Measurements from ENCODE around the gene PLCD1. TPM values are rescaled to one million over a fixed set of nuclear protein-coding genes. Genes with fewer than 3 reads are reported as not detected.
"Not testable (repeated sequence)": the region's sequence is repeated elsewhere in the genome, so short reads cannot be mapped to it uniquely, and the experiment has no call there.

Gene PLCD1
- total RNA-seq = 30.1 TPM
- long read RNA-seq, transcript PLCD1-204 (15 exons, 2,963 nt) = minor isoform, 9 of 45 reads
- long read RNA-seq, transcript PLCD1-201 (15 exons, 2,769 nt) = major isoform, 14 of 45 reads
- long read RNA-seq, partial matches to known transcripts = 16 of 45 reads
- long read RNA-seq, other reads (novel, unspliced or antisense) = 6 of 45 reads

GRCh38 chr3:38029400-38030125 is at the start of gene PLCD1:
Gene PLCD1 (minus strand): TSS chr3:38029642. CDS start chr3:38029539, 103 bp downstream.
- Histone ChIP-seq H3K9me3 (no peaks in the 10 kb centered on the region), H3K27ac (peak within 1 kb of the TSS; percentile 88), H3K36me3 (no peaks in the 10 kb centered on the region), H3K4me1 (peaks cover 44% of the 10 kb centered on the region), H3K4me3 (peak within 1 kb of the TSS; percentile 81), H3K27me3 (ENCODE audit: low read depth) (no peaks in the 10 kb centered on the region)
- TF ChIP-seq CTCF (IDR thresholded peaks at IDR 0.05) = no peak
- intact Hi-C loops (cut with DNase I) = no loop called here
- DNase-seq = peak; percentile 85
- peak; percentile 64 to 73 for ATAC-seq

- H3K36me3 ChIP-seq; H3K27ac ChIP-seq; intact Hi-C loops (cut with DNase I); H3K9me3 ChIP-seq; H3K4me3 ChIP-seq; H3K27me3 ChIP-seq (ENCODE audit: low read depth); DNase-seq; H3K4me1 ChIP-seq; ATAC-seq: not testable (repeated sequence)
Observed at GRCh38 chr3:38077073-38077472, 47.6 kb upstream of the PLCD1 start.

DNA sequence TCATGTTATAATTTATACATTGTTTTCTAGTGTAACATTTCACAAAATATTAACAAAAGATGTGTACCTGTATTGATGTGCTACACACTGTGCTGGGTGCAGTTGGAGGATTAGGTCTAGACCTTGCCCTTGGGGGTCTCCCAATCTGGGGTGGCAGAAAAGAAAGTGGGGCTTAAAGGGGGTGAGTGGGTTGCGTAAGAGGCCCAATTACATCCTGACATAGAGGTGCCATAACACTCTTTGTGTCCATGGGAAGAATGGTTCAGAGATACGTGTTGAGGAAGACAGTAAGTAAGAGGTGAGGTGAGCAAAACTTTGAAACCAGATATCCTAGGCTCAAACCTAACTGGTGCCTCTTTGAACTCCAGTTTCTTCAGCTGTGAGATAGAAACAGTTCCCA is 40.6 kb upstream of the PLCD1 start:
- no peaks in the 10 kb centered on the region for H3K27me3 ChIP-seq (ENCODE audit: low read depth)
- no peak overlapping the region for H3K4me3 ChIP-seq
- no peak overlapping the region for H3K27ac ChIP-seq
- H3K9me3 ChIP-seq = no peaks in the 10 kb centered on the region
- no peak for TF ChIP-seq CTCF (IDR thresholded peaks at IDR 0.05)
- no peaks in the 10 kb centered on the region for H3K36me3 ChIP-seq
- intact Hi-C loops (cut with DNase I) = no loop called here
- no peaks in the 10 kb centered on the region for H3K4me1 ChIP-seq
- no peak for ATAC-seq
- DNase-seq = no peak

DNA sequence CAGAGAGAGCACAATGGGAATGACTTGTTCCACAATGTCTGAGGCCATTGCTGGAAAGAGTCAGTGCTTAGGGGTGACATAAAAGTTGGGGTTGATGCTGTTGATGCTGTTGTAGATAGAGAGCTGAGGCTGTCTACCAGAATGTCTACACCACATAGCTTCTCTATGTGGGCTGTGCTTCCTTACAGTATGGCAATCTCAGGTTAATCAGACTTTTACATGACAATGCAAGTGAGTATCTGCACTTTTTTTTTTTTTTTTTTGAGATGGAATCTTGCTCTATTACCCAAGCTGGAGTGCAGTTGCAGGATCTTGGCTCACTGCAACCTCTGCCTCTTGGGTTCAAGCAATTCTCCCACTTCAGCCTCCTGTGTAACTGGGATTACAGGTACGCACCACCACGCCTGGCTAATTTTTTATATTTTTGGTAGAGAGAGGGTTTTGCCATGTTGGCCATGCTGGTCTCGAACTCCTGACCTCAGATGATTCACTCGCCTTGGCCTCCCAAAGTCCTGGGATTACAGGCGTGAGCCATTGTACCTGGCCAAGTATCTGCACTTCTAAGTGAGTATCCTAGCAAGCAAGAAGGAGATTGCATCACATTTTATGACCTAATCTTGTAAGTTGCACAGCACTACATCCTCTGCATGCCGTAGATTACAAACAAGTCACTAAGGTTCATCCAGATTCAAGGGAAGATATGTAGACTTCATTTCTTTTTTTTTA is 38.2 kb upstream of the PLCD1 start:
- H3K4me3 ChIP-seq = no peak overlapping the region
- no peaks in the 10 kb centered on the region for H3K9me3 ChIP-seq
- TF ChIP-seq CTCF (IDR thresholded peaks at IDR 0.05) = no peak
- H3K36me3 ChIP-seq = no peaks in the 10 kb centered on the region
- intact Hi-C loops (cut with DNase I) = no loop called here
- H3K27me3 ChIP-seq (ENCODE audit: low read depth) = no peaks in the 10 kb centered on the region
- no peak overlapping the region for H3K27ac ChIP-seq
- DNase-seq = no peak
- ATAC-seq = peak; percentile 57 to 68
- H3K4me1 ChIP-seq = no peaks in the 10 kb centered on the region

- H3K9me3 ChIP-seq; ATAC-seq; H3K27me3 ChIP-seq (ENCODE audit: low read depth); H3K27ac ChIP-seq; H3K4me1 ChIP-seq; H3K4me3 ChIP-seq; H3K36me3 ChIP-seq; DNase-seq; intact Hi-C loops (cut with DNase I): not testable (repeated sequence)
Observed at GRCh38 chr3:38064453-38064852, 35.0 kb upstream of the PLCD1 start.

- Histone ChIP-seq H3K4me3 (no peak overlapping the region), H3K4me1 (no peaks in the 10 kb centered on the region), H3K36me3 (no peaks in the 10 kb centered on the region), H3K9me3 (no peaks in the 10 kb centered on the region), H3K27me3 (ENCODE audit: low read depth) (no peaks in the 10 kb centered on the region), H3K27ac (no peak overlapping the region)
- intact Hi-C loops (cut with DNase I) = no loop called here
- TF ChIP-seq CTCF (IDR thresholded peaks at IDR 0.05) = no peak
- DNase-seq (no peak), ATAC-seq (peak in 1 of 2 donors; percentile 30)
Observed at GRCh38 chr3:38062809-38063208, 33.4 kb upstream of the PLCD1 start.

Measured in lower lobe of right lung (tissue), 2 donors.